Brain microvascular endothelial cell (primary cell): ENCODE results near the gene TBX3.

Experiments used
- DNase-seq: peaks from one replicate; pipeline ENCODE4 v3.0.0-alpha.2; 2020
- H3K27ac ChIP-seq: fragments of 250-450 bp; sonication (Bioruptor Pico); 2 replicates; pipeline ENCODE4 v1.5.1; 2020; ENCODE audit warnings: mild to moderate bottlenecking, moderate library complexity
- H3K27me3 ChIP-seq: fragments of 250-450 bp; sonication (Bioruptor Pico); replicated peaks from 2 replicates; pipeline ENCODE4 v1.5.1; 2020; ENCODE audit warnings: mild to moderate bottlenecking
- H3K36me3 ChIP-seq: fragments of 250-450 bp; sonication (Bioruptor Pico); replicated peaks from 2 replicates; pipeline ENCODE4 v1.5.1; 2020; ENCODE audit warnings: mild to moderate bottlenecking
- H3K4me3 ChIP-seq: 2 replicates; pipeline ENCODE4 v1.5.1; 2011; ENCODE audit warnings: low read depth, mild to moderate bottlenecking, control low read depth, low read length, moderate library complexity
- CTCF ChIP-seq: IDR thresholded peaks from 2 replicates; pipeline ENCODE4 v1.5.1; 2011; ENCODE audit warnings: low read depth, mild to moderate bottlenecking, moderate library complexity, low read length, control low read depth, inconsistent platforms; ENCODE audit errors: missing control alignments
- in situ Hi-C: cut with HindIII; loops from 2 replicates; pipeline ENCODE4 v1.10.0; 2017; ENCODE audit warnings: low sequenced_read_pairs, low pct_ligation_motif_present

TBX3 gene

GRCh38 chr12:114694436-114695304 is 10.7 kb upstream of the TBX3 start:
- no peak for DNase-seq
- H3K36me3 ChIP-seq: no peaks in the 10 kb centered on the region
- in situ Hi-C loops: loop anchor here (25.0 kb wide), 1 partner anchor 468 kb away; no protein-coding TSS in a partner anchor
- peaks cover 98% of the 10 kb centered on the region for H3K27me3 ChIP-seq
- no peak for TF ChIP-seq CTCF
- H3K27ac ChIP-seq: no peak overlapping the region
- H3K4me3 ChIP-seq: no peak overlapping the region

GRCh38 chr12:114693532-114693931 is 9.6 kb upstream of the TBX3 start:
- in situ Hi-C loops: loop anchor here (25.0 kb wide), 1 partner anchor 469 kb away; no protein-coding TSS in a partner anchor
- Histone ChIP-seq H3K36me3 (no peaks in the 10 kb centered on the region), H3K27ac (no peak overlapping the region), H3K4me3 (no peak overlapping the region), H3K27me3 (peaks cover 94% of the 10 kb centered on the region)
- TF ChIP-seq CTCF: no peak
- no peak for DNase-seq

GRCh38 chr12:114693059-114693531 is 9.1 kb upstream of the TBX3 start:
- H3K36me3 ChIP-seq: no peaks in the 10 kb centered on the region
- DNase-seq: no peak
- in situ Hi-C loops: loop anchor here (25.0 kb wide), 1 partner anchor 469 kb away; no protein-coding TSS in a partner anchor
- no peak overlapping the region for H3K27ac ChIP-seq
- peak overlapping the region; percentile 27 for H3K4me3 ChIP-seq
- peaks cover 94% of the 10 kb centered on the region for H3K27me3 ChIP-seq
- no peak for TF ChIP-seq CTCF

- TF ChIP-seq CTCF: peak; percentile 12
- no peak overlapping the region for H3K27ac ChIP-seq
- H3K27me3 ChIP-seq: peaks cover 93% of the 10 kb centered on the region
- no peaks in the 10 kb centered on the region for H3K36me3 ChIP-seq
- peak overlapping the region; percentile 27 for H3K4me3 ChIP-seq
- in situ Hi-C loops: loop anchor here (25.0 kb wide), 1 partner anchor 470 kb away; no protein-coding TSS in a partner anchor
- no peak for DNase-seq
Observed at GRCh38 chr12:114692186-114693058, 8.4 kb upstream of the TBX3 start.

GRCh38 chr12:114691763-114692185 is 7.8 kb upstream of the TBX3 start:
- Histone ChIP-seq H3K4me3 (no peak overlapping the region), H3K36me3 (no peaks in the 10 kb centered on the region), H3K27ac (no peak overlapping the region), H3K27me3 (peaks cover 91% of the 10 kb centered on the region)
- DNase-seq: no peak
- in situ Hi-C loops: loop anchor here (25.0 kb wide), 1 partner anchor 471 kb away; no protein-coding TSS in a partner anchor
- TF ChIP-seq CTCF: no peak
